HuH-7 (cell line): ENCODE measurements around the gene SFT2D1.

Experiments used
- DNase-seq: peaks from one replicate; pipeline ENCODE4 v3.0.0; 2011; ENCODE audit warnings: low spot score

SFT2D1 gene

GRCh38 chr6:166333172-166333995 is 9.0 kb downstream of the SFT2D1 start:
- DNase-seq: no peak

DNA sequence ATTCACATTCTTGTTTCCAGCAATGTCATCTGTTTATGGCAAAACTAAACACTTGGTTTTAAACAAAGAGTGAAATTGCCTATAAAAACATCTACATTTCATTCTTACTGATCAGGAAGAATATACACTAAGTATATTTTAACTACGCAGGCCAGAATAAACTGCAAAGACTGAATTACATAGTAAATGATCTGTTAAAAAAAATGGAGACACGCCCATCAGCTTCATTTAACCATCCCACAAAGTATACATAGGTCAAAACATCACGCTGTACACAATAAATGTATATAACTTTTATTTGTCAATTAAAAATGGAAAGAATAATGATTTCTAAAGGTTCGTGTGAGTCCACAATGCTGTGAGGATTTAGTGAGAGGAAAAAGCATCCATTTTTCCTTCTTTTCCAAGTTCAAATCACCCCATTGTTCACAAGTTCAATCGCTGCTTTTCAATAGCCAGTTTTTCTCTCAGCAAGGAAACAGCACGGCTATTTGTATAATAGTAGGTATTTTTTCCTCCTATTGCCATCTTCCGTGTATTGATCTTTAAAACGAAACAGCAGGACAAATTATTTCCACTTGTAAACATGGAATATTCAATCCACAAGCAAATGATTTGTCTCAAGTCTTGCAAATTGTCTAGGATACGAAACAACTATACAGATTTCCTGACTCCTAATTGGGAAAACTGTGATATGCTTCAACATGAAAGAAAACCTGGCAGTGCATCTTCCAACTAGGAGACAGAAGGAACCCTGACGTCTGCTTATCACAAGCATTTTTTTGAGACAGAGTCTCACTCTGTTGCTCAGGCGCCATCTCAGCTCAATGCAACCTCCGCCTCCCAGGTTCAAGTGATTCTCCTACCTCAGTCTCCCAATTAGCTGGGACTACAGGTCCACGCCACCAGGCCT is 10.6 kb downstream of the SFT2D1 start:
- DNase-seq: no peak

DNA sequence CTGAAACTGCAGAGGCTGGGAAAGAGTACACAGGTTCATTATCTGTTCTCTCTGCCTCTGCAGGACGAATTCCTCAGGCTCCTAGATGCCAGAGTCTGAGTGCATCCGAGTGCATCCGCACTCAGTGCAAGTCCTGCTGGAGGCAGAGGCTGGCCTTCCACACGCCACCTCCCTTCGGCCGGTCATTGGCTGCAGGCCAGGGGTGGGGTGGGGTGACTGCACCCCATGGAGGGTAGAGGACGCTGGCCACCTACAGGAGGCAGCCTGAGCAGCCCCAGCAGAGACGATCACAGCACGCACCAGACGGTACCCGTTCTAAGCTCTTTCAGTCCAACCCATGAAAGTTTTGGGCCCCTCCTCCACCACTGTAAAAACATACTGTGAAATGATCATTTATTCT is 11.7 kb downstream of the SFT2D1 start:
- DNase-seq: peak; percentile 50

DNA sequence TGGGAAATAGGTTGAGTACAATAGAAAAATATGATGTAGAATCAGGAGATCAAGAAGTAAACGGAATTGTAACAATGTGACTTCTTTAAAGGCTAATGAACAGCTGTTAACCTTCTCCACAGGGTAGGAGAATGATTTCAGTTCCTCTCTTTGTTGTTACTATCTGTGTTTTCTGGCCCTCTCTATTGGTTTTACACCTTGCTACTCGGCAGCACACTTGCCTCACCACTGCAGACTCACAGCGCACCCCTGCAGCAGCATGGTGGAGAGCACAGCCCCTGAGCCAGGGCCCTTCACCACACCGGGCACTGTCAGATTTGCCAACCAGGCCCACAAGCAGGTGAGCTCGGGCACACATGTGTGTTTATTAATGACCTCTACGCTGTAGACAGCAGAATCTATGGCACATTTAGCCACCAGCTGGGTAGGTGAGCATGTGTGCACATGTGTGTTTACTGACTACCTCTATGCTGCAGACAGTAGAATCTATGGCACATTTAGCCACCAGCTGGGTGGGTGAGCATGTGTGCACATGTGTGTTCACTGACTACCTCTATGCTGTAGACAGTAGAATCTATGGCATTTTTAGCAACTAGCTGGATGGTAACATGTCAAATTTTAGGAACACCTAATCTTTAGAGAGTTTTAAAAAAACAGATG is 16.8 kb downstream of the SFT2D1 start:
- no peak for DNase-seq

GRCh38 chr6:166323395-166323794 is 18.9 kb downstream of the SFT2D1 start:
- no peak for DNase-seq

DNA sequence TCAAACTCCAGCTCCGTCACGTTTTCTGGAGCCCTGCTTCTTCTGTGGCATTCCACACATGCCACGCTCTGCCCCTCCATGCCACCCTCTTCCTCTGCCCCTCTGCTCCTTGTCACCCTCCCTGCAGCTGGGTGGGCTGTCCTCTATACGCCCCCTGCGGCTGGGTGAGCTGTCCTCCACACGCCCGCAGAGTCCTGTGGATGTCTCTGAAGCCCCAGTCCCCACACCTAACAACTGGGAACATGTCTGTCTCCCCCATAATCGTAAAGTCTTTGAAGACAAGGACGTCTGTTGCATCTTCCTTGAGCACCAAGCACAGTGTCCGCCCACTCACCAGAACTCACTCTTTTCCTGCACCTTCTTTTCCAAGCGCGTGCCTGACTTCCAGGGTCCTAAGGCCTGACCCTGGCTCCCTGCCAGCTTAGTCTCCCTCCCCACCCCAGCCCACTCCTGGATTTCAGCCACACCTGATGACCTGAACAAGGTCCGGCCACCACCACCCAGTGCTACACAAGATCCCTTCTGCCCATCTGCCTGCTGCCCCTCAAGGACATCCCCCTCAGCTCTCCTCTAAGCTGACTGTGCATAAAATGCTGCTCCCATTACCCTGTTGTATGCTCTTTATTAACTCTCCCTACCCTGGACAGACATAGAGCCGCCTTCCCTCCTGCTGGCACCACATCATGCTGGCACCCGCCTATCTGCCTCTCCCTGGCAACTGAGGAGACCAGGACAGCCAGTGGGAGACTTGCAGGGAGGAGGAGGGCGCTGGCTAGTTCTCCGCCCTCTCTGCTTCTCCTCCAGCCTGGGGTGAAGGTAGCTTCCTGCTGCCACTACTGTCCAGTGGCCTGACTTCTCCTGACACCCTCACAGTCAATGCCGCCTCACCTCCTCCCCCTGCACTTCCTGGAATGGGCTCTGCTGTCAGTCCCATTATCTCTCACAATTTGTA is 23.4 kb downstream of the SFT2D1 start:
- DNase-seq: no peak

- DNase-seq: no peak
Measured at GRCh38 chr6:166318227-166318626, 24.1 kb downstream of the SFT2D1 start.

DNA sequence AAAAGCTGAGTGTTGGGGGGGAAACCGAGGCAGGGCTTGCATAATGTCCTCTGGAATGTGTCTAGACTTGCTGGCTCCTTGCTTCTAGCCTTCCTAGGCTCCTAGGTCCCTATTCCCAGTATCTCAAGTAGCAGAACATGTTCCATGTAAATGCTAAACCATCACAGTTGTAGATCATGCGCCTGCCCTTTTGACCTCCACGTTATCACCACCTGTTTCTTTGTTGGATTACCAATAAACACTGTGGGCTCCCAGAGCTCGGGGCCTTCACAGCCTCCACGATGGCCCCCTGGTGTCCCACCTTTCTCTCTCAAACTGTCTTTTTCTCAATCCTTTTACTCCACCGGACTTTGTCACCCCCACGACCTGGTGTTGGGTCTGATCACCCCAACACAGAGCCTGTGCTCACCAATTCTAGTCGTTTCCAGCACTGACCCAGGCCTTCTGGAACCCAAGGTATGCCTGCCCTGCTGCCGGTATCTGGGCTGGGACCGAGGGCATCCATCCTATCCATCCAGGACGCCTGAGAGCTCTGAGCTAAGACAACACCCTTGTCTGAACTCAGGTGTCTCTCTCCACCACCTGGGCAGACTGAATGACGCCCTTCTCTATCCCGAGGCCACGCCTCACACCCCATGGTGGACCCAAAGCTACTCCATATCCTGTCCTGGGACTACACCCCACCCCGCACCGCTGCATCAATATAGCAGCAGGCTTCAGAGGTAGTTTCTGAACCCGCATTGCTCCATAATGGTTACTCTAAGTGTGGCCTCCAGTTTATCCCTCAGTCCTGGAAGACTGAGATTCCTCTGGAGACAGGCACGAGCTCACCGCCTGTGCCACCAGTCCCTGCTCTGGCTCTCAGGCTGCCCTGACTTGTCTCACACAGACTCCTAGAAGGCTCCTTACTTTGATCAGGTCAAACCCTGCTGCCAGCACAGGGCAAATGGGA is 24.8 kb downstream of the SFT2D1 start:
- DNase-seq: no peak

DNA sequence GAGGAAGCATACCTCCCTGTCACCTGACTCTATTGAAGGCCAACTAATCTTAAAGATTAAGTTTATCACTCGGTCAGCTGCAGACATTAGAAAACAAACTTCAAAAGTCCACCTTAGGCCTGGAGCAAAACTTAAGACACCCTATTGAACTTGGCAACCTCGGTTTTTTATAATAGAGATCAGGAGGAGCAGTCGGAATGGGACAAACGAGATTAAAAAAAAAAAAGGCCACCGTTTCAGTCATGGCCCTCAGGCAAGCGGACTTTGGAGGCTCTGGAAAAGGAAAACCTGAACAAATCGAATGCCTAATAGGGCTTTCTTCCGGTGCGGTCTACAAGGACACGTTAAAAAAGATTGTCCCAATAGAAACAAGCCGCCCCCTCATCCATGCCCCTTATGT is 26.9 kb downstream of the SFT2D1 start:
- DNase-seq: no peak

DNA sequence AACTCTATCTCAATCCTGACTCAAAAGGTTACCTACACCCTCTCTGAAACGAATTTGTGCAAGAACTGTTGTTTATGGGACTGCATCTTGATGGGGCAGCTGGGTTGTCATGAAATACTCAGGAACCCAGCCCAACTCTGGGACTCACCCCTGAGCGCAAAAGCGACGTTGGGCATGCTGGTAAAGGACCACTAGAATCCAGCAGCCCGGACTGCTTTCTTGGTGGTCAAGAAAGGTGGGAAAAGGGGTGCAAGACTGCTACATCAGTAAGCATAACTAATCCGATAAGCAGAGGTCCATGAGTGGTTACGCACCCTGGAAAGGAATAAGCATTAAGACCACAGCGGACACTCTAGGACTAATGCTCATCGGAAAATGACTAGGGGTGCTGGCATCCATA is 27.9 kb downstream of the SFT2D1 start:
- DNase-seq: no peak

- DNase-seq: peak; percentile 87
Measured at GRCh38 chr6:166313255-166314070, 28.9 kb downstream of the SFT2D1 start.

- no peak for DNase-seq
Measured at GRCh38 chr6:166312832-166313231, 29.5 kb downstream of the SFT2D1 start.

DNA sequence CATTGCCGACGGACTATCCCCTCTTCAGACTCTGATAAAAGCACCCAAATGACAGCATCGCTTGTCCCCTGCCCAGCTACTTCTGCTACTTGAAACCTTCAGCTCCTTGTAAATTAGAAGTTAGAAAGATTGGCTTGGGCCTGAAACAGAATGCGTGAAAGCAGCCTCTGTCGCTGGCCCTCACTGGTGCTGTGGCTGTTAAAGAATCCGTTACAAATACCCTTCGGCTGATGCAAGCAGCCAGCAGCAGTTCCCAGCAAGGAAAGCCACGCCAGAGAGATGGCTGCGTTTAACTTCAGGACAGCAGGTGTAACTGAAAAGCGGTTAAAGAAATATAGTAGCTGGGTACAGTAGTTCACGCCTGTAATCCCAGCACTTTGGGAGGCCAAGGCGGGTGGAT is 31.7 kb downstream of the SFT2D1 start:
- DNase-seq: no peak

DNA sequence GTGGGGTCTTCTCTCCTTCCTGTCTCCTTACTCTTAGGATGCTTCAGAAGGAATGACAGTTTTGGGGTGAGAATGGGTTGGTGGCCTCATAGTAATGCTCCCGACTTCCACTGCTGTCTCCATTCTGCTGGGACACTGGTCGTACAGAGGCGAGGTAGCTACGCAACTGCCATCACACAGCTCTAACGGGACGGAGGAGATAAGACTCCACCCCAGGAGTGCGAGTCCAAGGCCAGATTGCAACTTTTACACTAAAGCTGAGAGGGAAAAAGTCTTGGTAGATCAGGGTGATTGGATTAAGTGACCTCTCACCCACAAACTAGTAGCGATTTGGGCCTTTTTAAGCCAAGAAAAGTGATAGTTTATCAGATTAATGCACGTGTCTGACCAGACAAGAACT is 32.4 kb downstream of the SFT2D1 start:
- no peak for DNase-seq

GRCh38 chr6:166308769-166309589 is 33.4 kb downstream of the SFT2D1 start:
- no peak for DNase-seq

DNA sequence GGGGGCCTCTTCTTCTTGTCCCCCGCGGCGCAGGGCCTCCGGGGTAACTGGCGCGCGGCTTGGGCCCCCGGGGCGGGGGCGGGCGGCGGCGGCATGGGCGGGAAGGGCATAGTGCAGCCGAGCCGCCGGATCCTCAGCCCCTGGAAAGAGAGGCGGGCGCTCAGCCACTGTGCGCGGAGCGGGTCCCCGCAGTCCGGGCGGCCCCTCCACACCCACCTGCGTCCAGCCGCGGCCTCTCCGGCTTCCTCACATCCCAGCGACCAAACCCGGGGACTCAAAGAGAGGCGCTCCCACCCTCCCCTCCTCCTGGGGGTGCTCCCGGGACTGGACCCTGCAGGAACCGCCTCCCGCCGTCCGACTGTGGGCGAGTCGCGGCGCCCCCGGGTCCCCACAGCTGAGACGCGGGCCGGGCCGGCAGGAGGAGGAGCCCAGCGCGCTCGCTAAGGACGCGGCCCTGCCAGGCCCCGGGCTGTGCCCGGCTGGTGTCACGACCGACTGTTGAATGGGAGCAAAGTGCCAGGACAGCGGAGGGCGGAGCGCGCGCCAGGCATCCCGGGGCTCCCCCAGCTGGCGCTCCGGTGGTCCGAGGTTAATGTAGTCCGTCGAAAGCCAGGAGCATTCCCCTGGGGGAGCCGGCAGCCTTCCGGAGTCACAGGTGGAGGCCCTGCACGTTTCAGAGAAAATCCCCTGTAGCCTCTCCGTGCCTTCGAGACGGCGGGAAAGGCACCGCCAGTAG is 34.1 kb downstream of the SFT2D1 start, which contains the start of gene PRR18:
PRR18 (minus strand) TSS at position 360 of the 736 bp plus-strand sequence; CDS start at position 110, 250 bp downstream.
- peak; percentile 45 for DNase-seq
